GM12891 (cell line): ENCODE measurements around the gene ABCF2.

ENCODE experiments used
- PAX5 ChIP-seq: IDR thresholded peaks from 2 replicates; pipeline ENCODE4 v1.6.1; 2011; ENCODE audit warnings: low read length, moderate library complexity, mild to moderate bottlenecking; ENCODE audit not compliant: insufficient read depth, severe bottlenecking
- POLR2A ChIP-seq: IDR thresholded peaks from 2 replicates; pipeline ENCODE4 v1.6.1; 2011; ENCODE audit warnings: low read depth, low read length, control low read depth
- POLR2AphosphoS5 ChIP-seq: IDR thresholded peaks from 2 replicates; pipeline ENCODE4 v1.6.1; 2011; ENCODE audit warnings: low read depth, low read length, control low read depth
- POU2F2 ChIP-seq: IDR thresholded peaks from 2 replicates; pipeline ENCODE4 v1.6.1; 2011; ENCODE audit warnings: low read depth, mild to moderate bottlenecking, control low read depth, low read length, moderate library complexity
- SPI1 ChIP-seq: IDR thresholded peaks from 2 replicates; pipeline ENCODE4 v1.6.1; 2011; ENCODE audit warnings: low read depth, low read length, control low read depth
- TAF1 ChIP-seq: IDR thresholded peaks from 2 replicates; pipeline ENCODE4 v1.6.1; 2011; ENCODE audit warnings: low read depth, low read length, control low read depth

GRCh38 chr7:151173386-151174245 is 53.4 kb downstream of the ABCF2 start:
- TF ChIP-seq POLR2AphosphoS5 = no peak
- TF ChIP-seq TAF1 = no peak
- TF ChIP-seq POLR2A = no peak
- TF ChIP-seq PAX5 = no peak
- no peak for TF ChIP-seq SPI1
- TF ChIP-seq POU2F2 = no peak
